GM19467 (cell line): Measurements from ENCODE around the gene ELP5.
A peak's percentile ranks its signal among the peaks of the same experiment; 100 is the strongest.
"Not testable (repeated sequence)": the region's sequence is repeated elsewhere in the genome, so short reads cannot be mapped to it uniquely, and the experiment has no call there.

ENCODE experiments used
- ATAC-seq: cut with Tn5 transposase; IDR thresholded peaks from one replicate; pipeline ENCODE4 v1.9.1; 2021; ENCODE audit warnings: mild to moderate bottlenecking, moderate library complexity; ENCODE audit not compliant: unreplicated experiment

Gene ELP5

GRCh38 chr17:7235693-7236665 lies 16.0 kb upstream of the ELP5 start:
- no peak for ATAC-seq

- no peak for ATAC-seq
Measured at GRCh38 chr17:7236808-7237207, 15.2 kb upstream of the ELP5 start.

- no peak for ATAC-seq
Measured at GRCh38 chr17:7237266-7237760, 14.7 kb upstream of the ELP5 start.

- no peak for ATAC-seq
Measured at GRCh38 chr17:7237761-7238419, 14.1 kb upstream of the ELP5 start.

GRCh38 chr17:7238420-7239090 lies 13.5 kb upstream of the ELP5 start:
- no peak for ATAC-seq

GRCh38 chr17:7239091-7240027 lies 12.7 kb upstream of the ELP5 start, which contains the start of gene PHF23:
PHF23 (minus strand) TSS chr17:7239457; CDS start chr17:7239279, 178 bp downstream.
- peak; percentile 41 for ATAC-seq

- no peak for ATAC-seq
Measured at GRCh38 chr17:7240375-7240774, 11.6 kb upstream of the ELP5 start.

- ATAC-seq: no peak
Measured at GRCh38 chr17:7241090-7241733, 10.8 kb upstream of the ELP5 start.

- ATAC-seq: peak; percentile 37
Measured at GRCh38 chr17:7241783-7242716, 10.0 kb upstream of the ELP5 start, which contains the start of gene GABARAP. GABARAP (minus strand) TSS chr17:7242449; CDS start chr17:7242330, 119 bp downstream.

- ATAC-seq: peak; percentile 35
Measured at GRCh38 chr17:7242717-7243452, 9.1 kb upstream of the ELP5 start.

- ATAC-seq: no peak
Measured at GRCh38 chr17:7243453-7243729, 8.6 kb upstream of the ELP5 start.

GRCh38 chr17:7243838-7244237 lies 8.2 kb upstream of the ELP5 start:
- ATAC-seq: not testable (repeated sequence)

- no peak for ATAC-seq
Measured at GRCh38 chr17:7246779-7247178, 5.2 kb upstream of the ELP5 start.

GRCh38 chr17:7248796-7249195 lies 3.2 kb upstream of the ELP5 start:
- ATAC-seq: no peak

GRCh38 chr17:7249214-7249613 lies 2.8 kb upstream of the ELP5 start:
- ATAC-seq: no peak

- ATAC-seq: no peak
Measured at GRCh38 chr17:7249830-7250229, 2.2 kb upstream of the ELP5 start.

- no peak for ATAC-seq
Measured at GRCh38 chr17:7250695-7251627, 1.1 kb upstream of the ELP5 start.
